SK-N-SH (cell line): ENCODE data around the gene LPAR1. TPM values are rescaled to one million over a fixed set of nuclear protein-coding genes. Genes with fewer than 3 reads are reported as not detected.

Source experiments
- CTCF ChIA-PET: fragments of 300-600, 350-600 bp; formaldehyde crosslinking; extraction: SDS; loops from one replicate; lab custom pipeline; 2021; lab: Yijun Ruan, JAX
- POLR2A ChIA-PET: fragments of 350-600 bp; sonication (Branson Sonifier 250); formaldehyde crosslinking; extraction: SDS; loops from one replicate; lab custom pipeline; 2020; ENCODE audit warnings: antibody characterized with exemption, inconsistent platforms; lab: Yijun Ruan, JAX
- DNase-seq: peaks from one replicate; pipeline ENCODE4 v3.0.0; 2012
- H2AFZ ChIP-seq: fragments of 200-600 bp; sonication (generic); 2 replicates; pipeline ENCODE4 v1.8.1; 2016; ENCODE audit warnings: antibody characterized with exemption, mild to moderate bottlenecking, low read depth
- H3F3A ChIP-seq: fragments of 200-600 bp; sonication (generic); replicated peaks from 2 replicates; pipeline ENCODE3; 2016; ENCODE audit warnings: antibody characterized with exemption, mild to moderate bottlenecking; ENCODE audit not compliant: insufficient read depth
- H3K27ac ChIP-seq, 2 experiments: fragments of 200-500 bp in 1 of 2; fragments of 200-600 bp in 1 of 2; sonication (Bioruptor generic) in 1 of 2; sonication (generic), shearing (Covaris generic) in 1 of 2; 2 replicates each; pipeline versions ENCODE4 v1.5.1 to v1.6.1; 2014 to 2016; ENCODE audit warnings: low read depth in 2 of 2, inconsistent platforms in 1 of 2, low read length in 1 of 2, mild to moderate bottlenecking in 1 of 2, mixed read lengths in 1 of 2
- H3K27me3 ChIP-seq: fragments of 200-600 bp; sonication (generic), shearing (Covaris generic); 2 replicates; pipeline ENCODE4 v1.6.1; 2016; ENCODE audit warnings: mixed run types; ENCODE audit not compliant: insufficient read depth
- H3K36me3 ChIP-seq, 2 experiments: fragments of 200-500 bp in 1 of 2; fragments of 200-600 bp in 1 of 2; sonication (Bioruptor generic) in 1 of 2; sonication (generic) in 1 of 2; replicated peaks in 1 of 2; 2 replicates each; pipeline versions ENCODE3 to v1.5.1; 2014 to 2016; ENCODE audit warnings: low read length in 1 of 2, mild to moderate bottlenecking in 1 of 2; ENCODE audit not compliant: insufficient read depth in 2 of 2, control insufficient read depth in 1 of 2
- H3K4me1 ChIP-seq, 2 experiments: fragments of 200-500 bp in 1 of 2; fragments of 200-600 bp in 1 of 2; sonication (Bioruptor generic) in 1 of 2; sonication (generic), shearing (Covaris generic) in 1 of 2; 2 replicates each; pipeline versions ENCODE4 v1.5.1 to v1.6.1; 2014 to 2016; ENCODE audit warnings: low read depth in 1 of 2, low read length in 1 of 2, mixed run types in 1 of 2; ENCODE audit not compliant: insufficient read depth in 2 of 2, control insufficient read depth in 1 of 2
- H3K4me2 ChIP-seq: fragments of 200-600 bp; sonication (generic), shearing (Covaris generic); 2 replicates; pipeline ENCODE4 v1.6.1; 2017; ENCODE audit warnings: mixed run types
- H3K4me3 ChIP-seq, 2 experiments: fragments of 200-500 bp in 1 of 2; fragments of 200-600 bp in 1 of 2; sonication (Bioruptor generic) in 1 of 2; sonication (generic), shearing (Covaris generic) in 1 of 2; 2 replicates each; pipeline versions ENCODE4 v1.5.1 to v1.8.1; 2014 to 2016; ENCODE audit warnings: low read depth in 2 of 2, inconsistent platforms in 1 of 2, low read length in 1 of 2, mild to moderate bottlenecking in 1 of 2, mixed read lengths in 1 of 2, moderate library complexity in 1 of 2
- H3K79me2 ChIP-seq: fragments of 200-600 bp; sonication (generic); 2 replicates; pipeline ENCODE4 v1.8.1; 2017; ENCODE audit warnings: mild to moderate bottlenecking; ENCODE audit not compliant: insufficient read depth
- H3K9ac ChIP-seq: fragments of 200-600 bp; sonication (generic); 2 replicates; pipeline ENCODE4 v1.6.1; 2017; ENCODE audit warnings: mixed run types
- H3K9me2 ChIP-seq: fragments of 200-600 bp; sonication (generic); 2 replicates; pipeline ENCODE4 v1.6.1; 2017; ENCODE audit warnings: mixed run types
- H3K9me3 ChIP-seq: fragments of 200-600 bp; sonication (generic); 2 replicates; pipeline ENCODE4 v1.6.1; 2017; ENCODE audit warnings: mixed run types, mild to moderate bottlenecking, moderate library complexity
- H4K20me1 ChIP-seq: fragments of 200-600 bp; sonication (generic); 2 replicates; pipeline ENCODE4 v1.6.1; 2017; ENCODE audit warnings: mild to moderate bottlenecking, mixed run types; ENCODE audit not compliant: insufficient read depth
- CHD2 ChIP-seq: fragments of 150-350 bp; IDR thresholded peaks from 2 replicates; pipeline ENCODE4 v1.6.1; 2018; ENCODE audit warnings: low read length; ENCODE audit not compliant: partially characterized antibody
- ELF1 ChIP-seq: IDR thresholded peaks from 2 replicates; pipeline ENCODE4 v1.4.0; 2012
- EP300 ChIP-seq, 2 experiments: IDR thresholded peaks; 2 replicates each; pipeline versions ENCODE4 v1.4.0 to v1.6.1; 2012; ENCODE audit warnings: borderline replicate concordance in 1 of 2, low read depth in 1 of 2, low read length in 1 of 2
- EZH2phosphoT487 ChIP-seq: fragments of 200-600 bp; sonication (generic); IDR thresholded peaks from 2 replicates; pipeline ENCODE4 v1.6.1; 2017; ENCODE audit warnings: low read depth, mixed run types, mild to moderate bottlenecking, antibody characterized with exemption, moderate library complexity, borderline replicate concordance
- FOXJ3 ChIP-seq: sonication (generic); formaldehyde crosslinking; IDR thresholded peaks from 2 replicates; pipeline ENCODE4 v1.5.1; 2020; ENCODE audit warnings: mild to moderate bottlenecking, missing genetic modification reagents
- FOXM1 ChIP-seq: IDR thresholded peaks from 2 replicates; pipeline ENCODE4 v1.4.0; 2012; ENCODE audit warnings: low read depth, mild to moderate bottlenecking
- GATA2 ChIP-seq: sonication (generic); formaldehyde crosslinking; IDR thresholded peaks from 2 replicates; pipeline ENCODE4 v1.5.0; 2020; ENCODE audit warnings: mild to moderate bottlenecking, missing genetic modification reagents
- JUND ChIP-seq: IDR thresholded peaks from 2 replicates; pipeline ENCODE4 v1.4.0; 2012
- NRF1 ChIP-seq: IDR thresholded peaks from 2 replicates; pipeline ENCODE4 v1.6.1; 2012; ENCODE audit warnings: low read depth, mild to moderate bottlenecking, low read length
- RAD21 ChIP-seq: IDR thresholded peaks from 2 replicates; pipeline ENCODE4 v1.6.1; 2012; ENCODE audit warnings: mild to moderate bottlenecking, low read length
- RCOR1 ChIP-seq: fragments of 150-350 bp; IDR thresholded peaks from 2 replicates; pipeline ENCODE4 v1.6.1; 2017; ENCODE audit warnings: antibody characterized with exemption, low read length
- RFX5 ChIP-seq: IDR thresholded peaks from 2 replicates; pipeline ENCODE4 v1.6.1; 2012; ENCODE audit warnings: mild to moderate bottlenecking, improper control_type of control experiment, low read length
- RXRA ChIP-seq: IDR thresholded peaks from 2 replicates; pipeline ENCODE4 v1.4.0; 2012; ENCODE audit warnings: low read depth, mild to moderate bottlenecking, borderline replicate concordance
- SIN3A ChIP-seq: IDR thresholded peaks from 2 replicates; pipeline ENCODE4 v1.6.1; 2012; ENCODE audit warnings: low read depth, mild to moderate bottlenecking, low read length, moderate library complexity, borderline replicate concordance
- SMC3 ChIP-seq: IDR thresholded peaks from 2 replicates; pipeline ENCODE4 v1.6.1; 2012; ENCODE audit warnings: low read depth, low read length, improper control_type of control experiment
- YY1 ChIP-seq: IDR thresholded peaks from 2 replicates; pipeline ENCODE4 v1.4.0; 2012; ENCODE audit warnings: low read depth, mild to moderate bottlenecking
- whole genome bisulfite sequencing: methylation state at CpG from one replicate; pipeline ENCODE4 v1.1.6; 2017; ENCODE audit warnings: low lambda C conversion rate; 5-methylcytosine and 5-hydroxymethylcytosine counted together
- polyA plus RNA-seq, 3 experiments: library from polyadenylated mRNA; depleted of rRNA; stranded (reverse); fragments of >200 nt; gene quantifications; 2 replicates each; pipeline ENCODE4 v1.2.3, GENCODE V29; 2012
- TF ChIP-seq, protein P1 (sequence below): IDR thresholded peaks from 2 replicates; pipeline ENCODE4; 2012
- TF ChIP-seq, protein P2 (sequence below): IDR thresholded peaks from 2 replicates; pipeline ENCODE4 v1.4.0; 2012; ENCODE audit warnings: low read depth, borderline replicate concordance
- TF ChIP-seq, protein P3 (sequence below): fragments of 150-350 bp; IDR thresholded peaks from 2 replicates; pipeline ENCODE4 v1.6.1; 2017; ENCODE audit warnings: antibody characterized with exemption, low read length, low read depth, borderline replicate concordance
- TF ChIP-seq, protein P4 (sequence below): fragments of 200-600 bp; sonication (generic); IDR thresholded peaks from 2 replicates; pipeline ENCODE4 v1.6.1; 2017; ENCODE audit warnings: antibody characterized with exemption, mild to moderate bottlenecking, moderate library complexity
- TF ChIP-seq, protein P5 (sequence below): IDR thresholded peaks from 2 replicates; pipeline ENCODE4 v1.4.0; 2012; ENCODE audit warnings: low read depth, borderline replicate concordance

Gene LPAR1
- polyA plus RNA-seq, 1 of the 3 experiments (the other 2 are of a cell fraction) = 9.4 TPM

DNA sequence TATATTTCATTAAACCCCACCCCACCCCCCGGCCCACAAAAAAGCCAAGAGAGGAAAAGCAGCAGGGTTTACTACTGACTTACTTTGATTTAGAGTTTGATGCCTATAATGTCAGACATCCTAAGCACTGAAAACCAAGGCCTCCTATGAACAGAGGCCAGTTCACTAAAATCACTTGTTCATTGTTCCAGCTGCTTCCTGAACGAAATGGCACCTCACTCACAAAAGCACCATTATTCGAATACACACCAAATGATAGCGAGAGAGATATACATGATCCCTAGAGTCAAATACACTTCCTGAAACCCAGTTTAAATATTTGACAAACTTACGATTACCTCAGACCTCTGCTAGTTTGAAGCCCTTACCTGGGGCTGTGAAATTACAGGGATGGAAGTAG is 66.6 kb downstream of the LPAR1 start:
- no peaks in the 10 kb centered on the region for H3K36me3 ChIP-seq
- no peaks in the 10 kb centered on the region for H3F3A ChIP-seq
- TF ChIP-seq, protein P1, sequence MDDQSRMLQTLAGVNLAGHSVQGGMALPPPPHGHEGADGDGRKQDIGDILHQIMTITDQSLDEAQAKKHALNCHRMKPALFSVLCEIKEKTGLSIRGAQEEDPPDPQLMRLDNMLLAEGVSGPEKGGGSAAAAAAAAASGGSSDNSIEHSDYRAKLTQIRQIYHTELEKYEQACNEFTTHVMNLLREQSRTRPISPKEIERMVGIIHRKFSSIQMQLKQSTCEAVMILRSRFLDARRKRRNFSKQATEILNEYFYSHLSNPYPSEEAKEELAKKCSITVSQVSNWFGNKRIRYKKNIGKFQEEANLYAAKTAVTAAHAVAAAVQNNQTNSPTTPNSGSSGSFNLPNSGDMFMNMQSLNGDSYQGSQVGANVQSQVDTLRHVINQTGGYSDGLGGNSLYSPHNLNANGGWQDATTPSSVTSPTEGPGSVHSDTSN = no peak
- TF ChIP-seq YY1 (no peak), RCOR1 (no peak), EZH2phosphoT487 (no peak), RXRA (no peak), SMC3 (no peak), JUND (no peak), EP300 (IDR thresholded peaks at IDR 0.05; ENCODE audit: borderline replicate concordance in 1 of 2, low read depth in 1 of 2, low read length in 1 of 2) (no peak), FOXJ3 (CRISPR knock-in tag) (no peak), FOXM1 (no peak), CHD2 (no peak), RFX5 (no peak), RAD21 (no peak)
- TF ChIP-seq, protein P2, sequence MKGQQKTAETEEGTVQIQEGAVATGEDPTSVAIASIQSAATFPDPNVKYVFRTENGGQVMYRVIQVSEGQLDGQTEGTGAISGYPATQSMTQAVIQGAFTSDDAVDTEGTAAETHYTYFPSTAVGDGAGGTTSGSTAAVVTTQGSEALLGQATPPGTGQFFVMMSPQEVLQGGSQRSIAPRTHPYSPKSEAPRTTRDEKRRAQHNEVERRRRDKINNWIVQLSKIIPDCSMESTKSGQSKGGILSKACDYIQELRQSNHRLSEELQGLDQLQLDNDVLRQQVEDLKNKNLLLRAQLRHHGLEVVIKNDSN = no peak
- TF ChIP-seq, protein P3, sequence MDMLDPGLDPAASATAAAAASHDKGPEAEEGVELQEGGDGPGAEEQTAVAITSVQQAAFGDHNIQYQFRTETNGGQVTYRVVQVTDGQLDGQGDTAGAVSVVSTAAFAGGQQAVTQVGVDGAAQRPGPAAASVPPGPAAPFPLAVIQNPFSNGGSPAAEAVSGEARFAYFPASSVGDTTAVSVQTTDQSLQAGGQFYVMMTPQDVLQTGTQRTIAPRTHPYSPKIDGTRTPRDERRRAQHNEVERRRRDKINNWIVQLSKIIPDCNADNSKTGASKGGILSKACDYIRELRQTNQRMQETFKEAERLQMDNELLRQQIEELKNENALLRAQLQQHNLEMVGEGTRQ = no peak
- TF ChIP-seq, all 33 proteins: peak for 0
- no peak for DNase-seq
- Histone ChIP-seq H3K27ac (no peak overlapping the region), H2AFZ (no peak overlapping the region), H3K4me1 (peaks cover 0 to 10% of the 10 kb centered on the region in 2 experiments; a peak in 1 of 4 replicates), H3K9me3 (no peaks in the 10 kb centered on the region), H3K79me2 (no peaks in the 10 kb centered on the region), H3K9ac (no peak overlapping the region), H4K20me1 (no peaks in the 10 kb centered on the region), H3K9me2 (no peaks in the 10 kb centered on the region), H3K27me3 (no peaks in the 10 kb centered on the region), H3K4me3 (no peak overlapping the region), H3K4me2 (no peak overlapping the region)
- ChIA-PET CTCF (no interaction called here), POLR2A (no interaction called here)
- 94% methylated on average over 5 of the region's 5 CpGs for WGBS

DNA sequence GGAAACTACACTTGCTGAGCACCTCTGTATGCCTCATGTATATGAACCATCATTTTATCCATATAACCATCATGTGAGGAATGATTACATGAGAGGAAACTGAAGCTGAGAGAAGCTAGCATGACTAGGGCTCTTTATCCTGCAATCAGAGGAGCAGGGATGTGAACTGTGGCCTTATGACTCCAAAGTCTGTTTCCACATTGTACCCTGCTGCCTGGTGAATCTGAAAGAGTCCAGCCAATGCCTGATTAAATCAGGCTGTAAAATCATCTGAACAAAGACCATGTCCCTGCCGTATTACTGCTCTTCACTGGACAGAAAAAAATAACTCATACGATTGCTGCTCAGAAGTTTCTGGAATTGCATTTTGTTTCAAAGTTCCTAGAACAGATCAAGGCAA is 67.0 kb downstream of the LPAR1 start:
- Histone ChIP-seq H3K9me2 (no peaks in the 10 kb centered on the region), H3K27ac (no peak overlapping the region), H3K79me2 (no peaks in the 10 kb centered on the region), H3K9me3 (no peaks in the 10 kb centered on the region), H3F3A (no peaks in the 10 kb centered on the region), H4K20me1 (no peaks in the 10 kb centered on the region), H3K36me3 (no peaks in the 10 kb centered on the region), H3K4me2 (no peak overlapping the region), H3K4me3 (no peak overlapping the region), H3K27me3 (no peaks in the 10 kb centered on the region), H3K9ac (no peak overlapping the region), H3K4me1 (peaks cover 0 to 7% of the 10 kb centered on the region in 2 experiments; a peak in 1 of 4 replicates), H2AFZ (no peak overlapping the region)
- POLR2A ChIA-PET = no interaction called here
- CTCF ChIA-PET = no interaction called here
- no peak for DNase-seq
- 78% methylated on average over 2 of the region's 2 CpGs for WGBS
- TF ChIP-seq NRF1 = no peak
- TF ChIP-seq, protein P4, sequence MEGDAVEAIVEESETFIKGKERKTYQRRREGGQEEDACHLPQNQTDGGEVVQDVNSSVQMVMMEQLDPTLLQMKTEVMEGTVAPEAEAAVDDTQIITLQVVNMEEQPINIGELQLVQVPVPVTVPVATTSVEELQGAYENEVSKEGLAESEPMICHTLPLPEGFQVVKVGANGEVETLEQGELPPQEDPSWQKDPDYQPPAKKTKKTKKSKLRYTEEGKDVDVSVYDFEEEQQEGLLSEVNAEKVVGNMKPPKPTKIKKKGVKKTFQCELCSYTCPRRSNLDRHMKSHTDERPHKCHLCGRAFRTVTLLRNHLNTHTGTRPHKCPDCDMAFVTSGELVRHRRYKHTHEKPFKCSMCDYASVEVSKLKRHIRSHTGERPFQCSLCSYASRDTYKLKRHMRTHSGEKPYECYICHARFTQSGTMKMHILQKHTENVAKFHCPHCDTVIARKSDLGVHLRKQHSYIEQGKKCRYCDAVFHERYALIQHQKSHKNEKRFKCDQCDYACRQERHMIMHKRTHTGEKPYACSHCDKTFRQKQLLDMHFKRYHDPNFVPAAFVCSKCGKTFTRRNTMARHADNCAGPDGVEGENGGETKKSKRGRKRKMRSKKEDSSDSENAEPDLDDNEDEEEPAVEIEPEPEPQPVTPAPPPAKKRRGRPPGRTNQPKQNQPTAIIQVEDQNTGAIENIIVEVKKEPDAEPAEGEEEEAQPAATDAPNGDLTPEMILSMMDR = no peak
- TF ChIP-seq ELF1 = no peak
- no peak for TF ChIP-seq SIN3A
- TF ChIP-seq SMC3 = no peak
- no peak for TF ChIP-seq RCOR1
- TF ChIP-seq, protein P1 = no peak
- TF ChIP-seq YY1 = no peak
- TF ChIP-seq GATA2 = no peak
- TF ChIP-seq, protein P5, sequence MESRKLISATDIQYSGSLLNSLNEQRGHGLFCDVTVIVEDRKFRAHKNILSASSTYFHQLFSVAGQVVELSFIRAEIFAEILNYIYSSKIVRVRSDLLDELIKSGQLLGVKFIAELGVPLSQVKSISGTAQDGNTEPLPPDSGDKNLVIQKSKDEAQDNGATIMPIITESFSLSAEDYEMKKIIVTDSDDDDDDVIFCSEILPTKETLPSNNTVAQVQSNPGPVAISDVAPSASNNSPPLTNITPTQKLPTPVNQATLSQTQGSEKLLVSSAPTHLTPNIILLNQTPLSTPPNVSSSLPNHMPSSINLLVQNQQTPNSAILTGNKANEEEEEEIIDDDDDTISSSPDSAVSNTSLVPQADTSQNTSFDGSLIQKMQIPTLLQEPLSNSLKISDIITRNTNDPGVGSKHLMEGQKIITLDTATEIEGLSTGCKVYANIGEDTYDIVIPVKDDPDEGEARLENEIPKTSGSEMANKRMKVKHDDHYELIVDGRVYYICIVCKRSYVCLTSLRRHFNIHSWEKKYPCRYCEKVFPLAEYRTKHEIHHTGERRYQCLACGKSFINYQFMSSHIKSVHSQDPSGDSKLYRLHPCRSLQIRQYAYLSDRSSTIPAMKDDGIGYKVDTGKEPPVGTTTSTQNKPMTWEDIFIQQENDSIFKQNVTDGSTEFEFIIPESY = no peak
